ENCODE measurements around the gene ZNF276.

DNA sequence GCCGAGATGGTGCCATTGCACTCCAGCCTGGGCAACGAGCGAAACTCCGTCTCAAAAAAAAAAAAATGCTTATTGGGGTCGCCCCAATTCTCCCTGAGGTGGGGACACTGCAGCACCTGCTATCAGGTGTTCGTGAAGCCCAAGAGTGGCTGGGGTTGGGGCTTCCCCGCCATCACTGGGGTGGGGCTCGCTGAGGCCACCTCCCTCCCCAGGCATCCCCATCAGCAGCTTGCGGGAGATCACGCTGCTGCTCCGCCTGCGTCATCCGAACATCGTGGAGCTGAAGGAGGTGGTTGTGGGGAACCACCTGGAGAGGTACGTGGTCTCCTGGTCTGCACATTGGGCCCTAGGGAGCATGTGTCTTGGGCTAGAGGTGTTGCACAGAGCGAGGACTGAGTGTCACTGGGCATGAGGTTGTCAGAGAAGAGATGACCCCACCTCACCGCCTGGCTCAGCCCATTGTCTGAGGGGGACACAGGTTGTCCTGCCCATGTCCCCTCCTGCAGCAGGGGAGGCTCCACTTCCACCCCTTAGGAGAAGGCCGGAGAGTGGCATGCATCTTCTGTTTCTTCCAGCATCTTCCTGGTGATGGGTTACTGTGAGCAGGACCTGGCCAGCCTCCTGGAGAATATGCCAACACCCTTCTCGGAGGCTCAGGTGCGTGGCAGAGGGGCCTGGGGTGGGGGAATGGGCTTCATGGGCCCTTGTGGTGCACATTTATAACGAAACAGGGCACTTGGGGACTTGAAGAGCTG, 29.9 kb upstream of the ZNF276 start:
- no peak for TF ChIP-seq EZH2 (IDR thresholded peaks at IDR 0.05; ENCODE audit: low read length, missing control alignments)
- TF ChIP-seq, protein P1, sequence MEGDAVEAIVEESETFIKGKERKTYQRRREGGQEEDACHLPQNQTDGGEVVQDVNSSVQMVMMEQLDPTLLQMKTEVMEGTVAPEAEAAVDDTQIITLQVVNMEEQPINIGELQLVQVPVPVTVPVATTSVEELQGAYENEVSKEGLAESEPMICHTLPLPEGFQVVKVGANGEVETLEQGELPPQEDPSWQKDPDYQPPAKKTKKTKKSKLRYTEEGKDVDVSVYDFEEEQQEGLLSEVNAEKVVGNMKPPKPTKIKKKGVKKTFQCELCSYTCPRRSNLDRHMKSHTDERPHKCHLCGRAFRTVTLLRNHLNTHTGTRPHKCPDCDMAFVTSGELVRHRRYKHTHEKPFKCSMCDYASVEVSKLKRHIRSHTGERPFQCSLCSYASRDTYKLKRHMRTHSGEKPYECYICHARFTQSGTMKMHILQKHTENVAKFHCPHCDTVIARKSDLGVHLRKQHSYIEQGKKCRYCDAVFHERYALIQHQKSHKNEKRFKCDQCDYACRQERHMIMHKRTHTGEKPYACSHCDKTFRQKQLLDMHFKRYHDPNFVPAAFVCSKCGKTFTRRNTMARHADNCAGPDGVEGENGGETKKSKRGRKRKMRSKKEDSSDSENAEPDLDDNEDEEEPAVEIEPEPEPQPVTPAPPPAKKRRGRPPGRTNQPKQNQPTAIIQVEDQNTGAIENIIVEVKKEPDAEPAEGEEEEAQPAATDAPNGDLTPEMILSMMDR (conservative IDR thresholded peaks at IDR 0.05 in 1 of 2, IDR thresholded peaks at IDR 0.05 in 1 of 2; ENCODE audit: low read depth in 1 of 2, low read length in 2 of 2) = no peak
